Ascending aorta (tissue), 2 donors: Measurements from ENCODE around the gene FAM107B. TPM values are rescaled to one million over a fixed set of nuclear protein-coding genes. Genes with fewer than 3 reads are reported as not detected.
A peak's percentile ranks its signal among the peaks of the same experiment; 100 is the strongest.

Experiments used
- DNase-seq, 2 donors: peaks; one replicate each; pipeline ENCODE4 v3.0.0-alpha.2; 2019; ENCODE audit warnings: low spot score in 2 of 2
- H3K27ac ChIP-seq, 2 donors: fragments of 200-600 bp; sonication (generic); one replicate each; pipeline ENCODE4 v1.5.1; 2016 to 2017; ENCODE audit warnings: mild to moderate bottlenecking in 1 of 2
- H3K27me3 ChIP-seq: fragments of 200-600 bp; sonication (generic); one replicate; pipeline ENCODE4 v1.5.1; 2017
- H3K36me3 ChIP-seq, 2 donors: fragments of 200-600 bp; sonication (generic); one replicate each; pipeline ENCODE4 v1.5.1; 2016
- H3K4me1 ChIP-seq, 2 donors: fragments of 200-600 bp; sonication (generic); one replicate each; pipeline ENCODE4 v1.5.1; 2016 to 2017; ENCODE audit warnings: mild to moderate bottlenecking in 1 of 2
- H3K4me3 ChIP-seq, 2 donors: fragments of 200-600 bp; sonication (generic); one replicate each; pipeline ENCODE4 v1.5.1; 2016 to 2017; ENCODE audit warnings: mild to moderate bottlenecking in 1 of 2
- H3K9me3 ChIP-seq, 2 donors: fragments of 200-600 bp; sonication (generic); one replicate each; pipeline ENCODE4 v1.5.1; 2016
- CTCF ChIP-seq, 3 experiments: fragments of 200-600 bp in 2 of 3; fragments of 450-650 bp in 1 of 3; sonication (generic) in 2 of 3; IDR thresholded peaks; one replicate each; pipeline ENCODE4 v1.5.1; 2016 to 2019; ENCODE audit warnings: antibody characterized with exemption in 3 of 3, mild to moderate bottlenecking in 1 of 3, moderate library complexity in 1 of 3
- intact Hi-C: fragments of 100-400 bp; cut with DNase I; formaldehyde crosslinking; loops from one replicate; pipeline ENCODE4 v1.15.1; 2023
- total RNA-seq: library from RNA; depleted of rRNA; stranded (reverse); fragments of >200 nt; gene quantifications from one replicate; pipeline ENCODE4 v1.1.0, GENCODE V29; 2016

FAM107B gene
- total RNA-seq, 1 donor from 2014 or later = 3.7 TPM

- TF ChIP-seq CTCF (IDR thresholded peaks at IDR 0.05) = no peak
- no peaks in the 10 kb centered on the region for H3K27me3 ChIP-seq
- no peak for DNase-seq
- no peaks in the 10 kb centered on the region for H3K9me3 ChIP-seq
- H3K27ac ChIP-seq = no peak overlapping the region
- H3K4me3 ChIP-seq = peak overlapping the region; percentile 78 to 90
- H3K4me1 ChIP-seq = peaks cover 0 to 12% of the 10 kb centered on the region in 2 donors
- H3K36me3 ChIP-seq = no peaks in the 10 kb centered on the region
- intact Hi-C loops = loop anchor here (5.0 to 10.0 kb wide), 4 partner anchors 65 to 353 kb away; partner anchors contain the start of genes DCLRE1C and MEIG1
These were observed 172.6 kb downstream of the FAM107B start for GRCh38 chr10:14601872-14602725.

GRCh38 chr10:14601326-14601725, 173.4 kb downstream of the FAM107B start:
- no peaks in the 10 kb centered on the region for H3K9me3 ChIP-seq
- no peaks in the 10 kb centered on the region for H3K36me3 ChIP-seq
- no peak overlapping the region for H3K27ac ChIP-seq
- no peaks in the 10 kb centered on the region for H3K27me3 ChIP-seq
- peaks cover 0 to 12% of the 10 kb centered on the region in 2 donors for H3K4me1 ChIP-seq
- intact Hi-C loops = loop anchor here (5.0 to 10.0 kb wide), 4 partner anchors 64 to 353 kb away; partner anchors contain the start of genes DCLRE1C and MEIG1
- peak overlapping the region in 1 of 2 donors; percentile 90 for H3K4me3 ChIP-seq
- TF ChIP-seq CTCF (IDR thresholded peaks at IDR 0.05) = no peak
- no peak for DNase-seq

- no peaks in the 10 kb centered on the region for H3K27me3 ChIP-seq
- H3K36me3 ChIP-seq = no peaks in the 10 kb centered on the region
- H3K27ac ChIP-seq = no peak overlapping the region
- H3K4me1 ChIP-seq = peaks cover 0 to 12% of the 10 kb centered on the region in 2 donors
- intact Hi-C loops = loop anchor here (5.0 to 10.0 kb wide), 4 partner anchors 63 to 355 kb away; partner anchors contain the start of genes DCLRE1C and MEIG1
- H3K4me3 ChIP-seq = no peak overlapping the region
- no peak for TF ChIP-seq CTCF (IDR thresholded peaks at IDR 0.05)
- no peaks in the 10 kb centered on the region for H3K9me3 ChIP-seq
- DNase-seq = no peak
These were observed 174.6 kb downstream of the FAM107B start for GRCh38 chr10:14600065-14600464.

- no peak for DNase-seq
- no peak for TF ChIP-seq CTCF (IDR thresholded peaks at IDR 0.05)
- Histone ChIP-seq H3K36me3 (no peaks in the 10 kb centered on the region), H3K9me3 (no peaks in the 10 kb centered on the region), H3K27ac (no peak overlapping the region), H3K4me1 (peaks cover 0 to 8% of the 10 kb centered on the region in 2 donors), H3K4me3 (no peak overlapping the region), H3K27me3 (no peaks in the 10 kb centered on the region)
- intact Hi-C loops = no loop called here
These were observed 175.6 kb downstream of the FAM107B start for GRCh38 chr10:14598809-14599764.

GRCh38 chr10:14595526-14596182, 179.0 kb downstream of the FAM107B start:
- H3K4me1 ChIP-seq = no peaks in the 10 kb centered on the region
- intact Hi-C loops = no loop called here
- H3K4me3 ChIP-seq = no peak overlapping the region
- no peak for DNase-seq
- no peaks in the 10 kb centered on the region for H3K36me3 ChIP-seq
- TF ChIP-seq CTCF (IDR thresholded peaks at IDR 0.05) = no peak
- no peaks in the 10 kb centered on the region for H3K9me3 ChIP-seq
- H3K27ac ChIP-seq = no peak overlapping the region
- H3K27me3 ChIP-seq = no peaks in the 10 kb centered on the region
